GM15510 (cell line): ENCODE measurements around the gene RFX4.

ENCODE experiments used
- POLR2A ChIP-seq: IDR thresholded peaks from 3 replicates; pipeline ENCODE4 v1.6.1; 2011; ENCODE audit warnings: borderline replicate concordance; ENCODE audit not compliant: insufficient read length; ENCODE audit errors: extremely low read depth

RFX4 gene

GRCh38 chr12:106651552-106651951 lies 68.7 kb downstream of the RFX4 start:
- TF ChIP-seq POLR2A, result no peak

- TF ChIP-seq POLR2A, result no peak
These were observed 69.8 kb downstream of the RFX4 start for GRCh38 chr12:106652510-106653015.

GRCh38 chr12:106655577-106655976 lies 72.8 kb downstream of the RFX4 start:
- TF ChIP-seq POLR2A, result no peak

GRCh38 chr12:106657488-106657887 lies 74.7 kb downstream of the RFX4 start:
- TF ChIP-seq POLR2A, result no peak

- no peak for TF ChIP-seq POLR2A
These were observed 80.6 kb downstream of the RFX4 start for GRCh38 chr12:106663385-106663784.

GRCh38 chr12:106669216-106669615 lies 86.4 kb downstream of the RFX4 start:
- TF ChIP-seq POLR2A, result no peak

GRCh38 chr12:106670131-106670530 lies 87.3 kb downstream of the RFX4 start:
- no peak for TF ChIP-seq POLR2A

GRCh38 chr12:106671840-106672239 lies 89.0 kb downstream of the RFX4 start:
- TF ChIP-seq POLR2A, result no peak

- TF ChIP-seq POLR2A, result no peak
These were observed 89.7 kb downstream of the RFX4 start for GRCh38 chr12:106672314-106673025.

- TF ChIP-seq POLR2A, result no peak
These were observed 90.3 kb downstream of the RFX4 start for GRCh38 chr12:106673141-106673540.

GRCh38 chr12:106675651-106676435 lies 93.0 kb downstream of the RFX4 start:
- no peak for TF ChIP-seq POLR2A

- no peak for TF ChIP-seq POLR2A
These were observed 96.8 kb downstream of the RFX4 start for GRCh38 chr12:106679574-106679973.

- TF ChIP-seq POLR2A, result no peak
These were observed 97.5 kb downstream of the RFX4 start for GRCh38 chr12:106680280-106680679.

GRCh38 chr12:106681210-106681609 lies 98.4 kb downstream of the RFX4 start:
- TF ChIP-seq POLR2A, result no peak

- TF ChIP-seq POLR2A, result no peak
These were observed 99.9 kb downstream of the RFX4 start for GRCh38 chr12:106682594-106683234.
